LNCaP clone FGC (cell line): ENCODE results near the gene CBFA2T2.

Experiments used
- DNase-seq: peaks from one replicate; pipeline ENCODE4 v3.0.0-alpha.2; 2011; ENCODE audit warnings: low read depth
- H3K4me3 ChIP-seq: 2 replicates; pipeline ENCODE4 v1.5.1; 2011; ENCODE audit warnings: mild to moderate bottlenecking, low read depth, low read length, control low read depth
- TF ChIP-seq, protein P1 (sequence below): IDR thresholded peaks from 2 replicates; pipeline ENCODE4 v1.5.1; 2012; ENCODE audit warnings: mild to moderate bottlenecking; ENCODE audit not compliant: control insufficient read depth, insufficient read depth; ENCODE audit errors: extremely low read depth

The CBFA2T2 gene

GRCh38 chr20:33601861-33602260, 112.0 kb downstream of the CBFA2T2 start:
- no peak overlapping the region for H3K4me3 ChIP-seq
- no peak for DNase-seq
- TF ChIP-seq, protein P1, sequence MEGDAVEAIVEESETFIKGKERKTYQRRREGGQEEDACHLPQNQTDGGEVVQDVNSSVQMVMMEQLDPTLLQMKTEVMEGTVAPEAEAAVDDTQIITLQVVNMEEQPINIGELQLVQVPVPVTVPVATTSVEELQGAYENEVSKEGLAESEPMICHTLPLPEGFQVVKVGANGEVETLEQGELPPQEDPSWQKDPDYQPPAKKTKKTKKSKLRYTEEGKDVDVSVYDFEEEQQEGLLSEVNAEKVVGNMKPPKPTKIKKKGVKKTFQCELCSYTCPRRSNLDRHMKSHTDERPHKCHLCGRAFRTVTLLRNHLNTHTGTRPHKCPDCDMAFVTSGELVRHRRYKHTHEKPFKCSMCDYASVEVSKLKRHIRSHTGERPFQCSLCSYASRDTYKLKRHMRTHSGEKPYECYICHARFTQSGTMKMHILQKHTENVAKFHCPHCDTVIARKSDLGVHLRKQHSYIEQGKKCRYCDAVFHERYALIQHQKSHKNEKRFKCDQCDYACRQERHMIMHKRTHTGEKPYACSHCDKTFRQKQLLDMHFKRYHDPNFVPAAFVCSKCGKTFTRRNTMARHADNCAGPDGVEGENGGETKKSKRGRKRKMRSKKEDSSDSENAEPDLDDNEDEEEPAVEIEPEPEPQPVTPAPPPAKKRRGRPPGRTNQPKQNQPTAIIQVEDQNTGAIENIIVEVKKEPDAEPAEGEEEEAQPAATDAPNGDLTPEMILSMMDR: no peak

DNA sequence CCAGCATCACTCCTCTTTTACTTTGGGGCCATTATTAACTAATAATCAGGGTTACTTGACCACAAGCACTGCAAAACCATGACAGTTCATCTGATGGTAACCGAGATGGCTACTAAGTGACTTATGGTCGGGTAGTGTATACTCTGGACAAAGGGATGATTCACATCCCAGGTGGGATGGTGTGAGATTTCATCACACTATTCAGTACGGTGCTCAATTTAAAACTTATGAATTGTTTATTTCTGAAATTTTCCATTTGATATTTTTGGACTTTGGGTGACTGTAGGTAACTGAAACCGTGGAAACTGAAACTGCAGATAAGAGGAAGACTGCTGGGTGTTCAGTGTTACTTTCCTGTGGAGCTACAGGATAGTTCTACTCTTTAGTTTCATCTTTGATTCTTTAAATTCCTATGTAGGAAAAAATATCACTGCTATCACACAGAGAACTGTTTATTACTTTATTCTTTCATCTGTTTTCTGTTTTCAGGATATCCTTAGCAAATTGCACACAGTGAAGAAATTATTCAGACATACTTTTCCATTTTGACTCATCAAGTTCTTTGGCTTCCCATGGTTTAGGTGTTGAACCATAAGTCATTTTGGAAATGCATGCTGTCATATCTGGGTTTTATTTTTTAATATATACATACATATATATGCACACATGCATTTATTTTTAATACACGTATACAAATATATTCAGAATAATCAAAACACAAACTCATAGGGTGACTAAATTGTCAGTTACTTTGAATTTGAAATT, 113.1 kb downstream of the CBFA2T2 start:
- TF ChIP-seq, protein P1: no peak
- DNase-seq: no peak
- no peak overlapping the region for H3K4me3 ChIP-seq

DNA sequence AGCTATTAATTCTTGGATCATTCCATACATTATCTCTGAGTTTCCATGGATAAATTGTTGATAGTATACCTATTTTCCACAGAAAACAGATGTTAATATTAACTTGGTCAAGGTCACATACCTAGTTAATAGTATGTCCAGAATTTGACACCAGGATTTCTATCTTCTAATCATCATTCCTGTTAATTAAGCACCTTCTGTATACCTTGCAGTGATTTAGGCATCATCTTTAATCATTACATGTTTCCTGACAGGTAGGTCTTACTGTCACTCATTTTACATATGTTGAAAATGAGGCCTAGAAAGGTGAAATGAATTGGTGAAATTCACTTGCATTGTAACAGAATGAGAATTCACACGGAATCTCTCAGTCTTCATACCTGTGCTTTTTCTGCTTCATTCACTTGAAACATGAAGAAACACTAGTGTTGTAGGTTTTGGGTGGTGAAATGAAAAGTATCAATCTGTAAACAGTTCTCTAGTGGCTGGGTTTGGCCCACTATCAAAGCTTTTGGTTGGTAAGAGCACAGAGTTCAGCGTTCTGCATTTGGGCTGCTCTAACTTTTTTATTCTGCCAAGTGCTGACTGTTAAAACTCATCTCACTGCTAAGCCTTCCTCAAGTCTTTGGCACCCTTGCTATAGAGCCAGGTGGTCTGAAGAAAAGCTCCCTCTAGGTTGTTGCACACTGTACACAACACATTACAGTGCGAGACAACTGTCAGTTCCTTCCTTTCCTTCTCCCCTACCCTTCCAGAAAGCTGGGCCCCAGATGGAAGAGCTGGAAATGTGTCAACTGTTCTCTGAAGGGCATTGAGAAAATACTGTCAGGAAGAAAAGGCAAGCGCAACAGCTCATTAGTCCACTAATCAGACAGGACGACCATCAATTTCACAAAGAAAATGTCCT, 114.4 kb downstream of the CBFA2T2 start:
- TF ChIP-seq, protein P1: no peak
- DNase-seq: no peak

GRCh38 chr20:33604991-33605370, 115.1 kb downstream of the CBFA2T2 start:
- TF ChIP-seq, protein P1: no peak
- no peak overlapping the region for H3K4me3 ChIP-seq
- DNase-seq: no peak

More for the DNA sequence above, 114.4 kb downstream of the CBFA2T2 start:
- no peak overlapping the region for H3K4me3 ChIP-seq

DNA sequence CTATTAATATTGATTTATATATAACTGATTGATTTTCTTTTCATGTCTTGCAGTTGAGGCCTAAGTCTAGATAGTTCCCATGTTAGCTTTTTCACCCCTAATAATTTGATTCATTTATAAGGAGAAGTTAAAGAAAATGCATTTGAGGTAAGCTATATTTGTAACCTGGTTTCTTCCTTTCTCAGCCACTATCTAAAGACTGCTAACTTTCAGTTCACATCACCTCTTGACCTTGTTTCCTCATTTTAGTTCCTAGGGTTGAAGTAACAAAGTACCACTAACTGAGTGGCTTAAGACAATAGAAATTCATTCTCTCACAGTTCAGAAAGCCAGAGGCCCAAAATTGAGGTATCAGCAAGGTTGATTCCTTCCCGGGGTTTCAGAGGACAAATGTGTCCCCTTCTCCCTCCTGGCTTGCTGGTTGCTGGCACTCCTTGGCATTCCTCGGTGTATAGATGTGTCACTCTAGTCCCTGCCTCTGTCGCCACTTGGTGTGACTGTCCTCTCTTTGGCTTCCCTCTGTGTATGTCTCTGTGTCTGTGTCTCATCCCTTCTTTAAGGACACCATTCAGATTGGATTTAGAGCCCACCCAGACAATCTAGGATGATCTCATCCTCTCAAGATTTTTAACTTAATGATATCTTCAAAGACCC, 116.3 kb downstream of the CBFA2T2 start:
- H3K4me3 ChIP-seq: no peak overlapping the region
- TF ChIP-seq, protein P1: no peak
- DNase-seq: no peak

DNA sequence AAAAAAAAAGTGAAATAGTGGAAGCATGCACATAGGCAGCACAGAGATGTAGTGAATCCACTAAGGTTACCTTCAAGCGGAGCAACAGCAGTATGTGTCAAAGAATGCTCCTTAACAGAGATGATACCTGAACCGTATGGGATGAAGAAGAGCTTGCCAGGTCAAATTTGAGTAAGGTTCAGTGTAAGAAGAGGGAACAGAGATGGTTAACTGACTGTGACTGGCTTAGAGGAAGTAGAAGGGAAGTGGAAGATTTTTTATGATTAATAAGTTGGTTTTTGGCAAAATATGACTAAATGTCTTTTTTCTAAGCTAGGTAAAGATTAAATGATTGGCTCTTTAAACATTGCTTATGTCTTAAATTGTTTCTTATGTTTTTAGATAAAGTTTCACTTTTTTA, 119.6 kb downstream of the CBFA2T2 start:
- TF ChIP-seq, protein P1: no peak
- no peak overlapping the region for H3K4me3 ChIP-seq
- DNase-seq: no peak
